ENCODE measurements around the gene RFPL3.

RFPL3 gene

GRCh38 chr22:32364210-32364609 lies 6.5 kb downstream of the RFPL3 start:
- DNase-seq (ENCODE audit: low read depth), result no peak

GRCh38 chr22:32375678-32376450 lies 18.2 kb downstream of the RFPL3 start:
- no peak for DNase-seq (ENCODE audit: low read depth)
- no peak for TF ChIP-seq CTCF (IDR thresholded peaks at IDR 0.05; ENCODE audit: low read depth, low read length, missing control alignments)
- H3K4me3 ChIP-seq (ENCODE audit: low read depth, low read length), result no peak overlapping the region

More at GRCh38 chr22:32364210-32364609, 6.5 kb downstream of the RFPL3 start:
- H3K4me3 ChIP-seq (ENCODE audit: low read depth, low read length), result no peak overlapping the region
- TF ChIP-seq CTCF (IDR thresholded peaks at IDR 0.05; ENCODE audit: low read depth, low read length, missing control alignments), result no peak

GRCh38 chr22:32376681-32377080 lies 19.0 kb downstream of the RFPL3 start:
- TF ChIP-seq CTCF (IDR thresholded peaks at IDR 0.05; ENCODE audit: low read depth, low read length, missing control alignments), result no peak
- no peak for DNase-seq (ENCODE audit: low read depth)
- H3K4me3 ChIP-seq (ENCODE audit: low read depth, low read length), result no peak overlapping the region

GRCh38 chr22:32378707-32379272 lies 21.1 kb downstream of the RFPL3 start:
- no peak for DNase-seq (ENCODE audit: low read depth)
- TF ChIP-seq CTCF (IDR thresholded peaks at IDR 0.05; ENCODE audit: low read depth, low read length, missing control alignments), result peak; percentile 56
- no peak overlapping the region for H3K4me3 ChIP-seq (ENCODE audit: low read depth, low read length)

- no peak overlapping the region for H3K4me3 ChIP-seq (ENCODE audit: low read depth, low read length)
- no peak for TF ChIP-seq CTCF (IDR thresholded peaks at IDR 0.05; ENCODE audit: low read depth, low read length, missing control alignments)
- no peak for DNase-seq (ENCODE audit: low read depth)
These were observed 23.3 kb downstream of the RFPL3 start for GRCh38 chr22:32380991-32381390.

GRCh38 chr22:32385681-32386080 lies 28.0 kb downstream of the RFPL3 start:
- no peak for TF ChIP-seq CTCF (IDR thresholded peaks at IDR 0.05; ENCODE audit: low read depth, low read length, missing control alignments)
- H3K4me3 ChIP-seq (ENCODE audit: low read depth, low read length), result no peak overlapping the region
- no peak for DNase-seq (ENCODE audit: low read depth)

- DNase-seq (ENCODE audit: low read depth), result no peak
- no peak for TF ChIP-seq CTCF (IDR thresholded peaks at IDR 0.05; ENCODE audit: low read depth, low read length, missing control alignments)
- no peak overlapping the region for H3K4me3 ChIP-seq (ENCODE audit: low read depth, low read length)
These were observed 32.0 kb downstream of the RFPL3 start for GRCh38 chr22:32389685-32390084.

Measured in GM12864 (cell line).